HTR-8/SVneo (cell line): ENCODE measurements around the gene CLDN25.

ENCODE experiments used
- DNase-seq: peaks from one replicate; pipeline ENCODE4 v3.0.0; 2011; ENCODE audit warnings: low spot score, mixed read lengths; ENCODE audit not compliant: insufficient read length
- FAIRE-seq: peaks from 2 replicates; lab custom pipeline; 2011; peaks lifted over from hg19 to GRCh38; lab: Jason Lieb, UNC

The CLDN25 gene

DNA sequence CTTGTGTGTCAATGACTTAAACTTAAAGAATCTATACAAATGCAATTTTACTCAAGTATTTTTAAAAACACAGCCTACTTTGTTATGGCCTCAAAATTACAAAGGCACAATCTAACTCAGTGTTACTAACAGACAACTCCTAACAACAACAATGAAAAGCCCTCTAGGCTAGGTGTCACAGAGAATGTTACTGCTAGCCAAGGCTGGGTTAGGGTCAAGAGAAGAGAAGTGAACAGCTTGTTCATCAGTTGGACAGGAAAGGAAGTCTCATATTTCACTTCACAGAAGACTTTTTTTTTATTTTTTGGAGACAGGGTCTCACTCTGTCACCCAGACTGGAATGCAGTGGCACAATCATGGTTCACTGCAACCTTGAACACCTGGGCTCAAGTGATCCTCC, 26.0 kb downstream of the CLDN25 start:
- DNase-seq (no peak), FAIRE-seq (no peak)

GRCh38 chr11:113806406-113806805, 26.8 kb downstream of the CLDN25 start:
- FAIRE-seq: no peak
- peak; percentile 28 for DNase-seq

GRCh38 chr11:113808931-113809330, 29.3 kb downstream of the CLDN25 start:
- DNase-seq: no peak
- no peak for FAIRE-seq

GRCh38 chr11:113814181-113814580, 34.6 kb downstream of the CLDN25 start:
- DNase-seq: no peak
- FAIRE-seq: no peak

- DNase-seq (no peak), FAIRE-seq (no peak)
Observed at GRCh38 chr11:113817162-113817561, 37.6 kb downstream of the CLDN25 start.

GRCh38 chr11:113817626-113818025, 38.0 kb downstream of the CLDN25 start:
- DNase-seq (no peak), FAIRE-seq (no peak)

- no peak for FAIRE-seq
- DNase-seq: no peak
Observed at GRCh38 chr11:113818426-113818825, 38.8 kb downstream of the CLDN25 start.

- no peak for FAIRE-seq
- DNase-seq: no peak
Observed at GRCh38 chr11:113827477-113827876, 47.9 kb downstream of the CLDN25 start.

DNA sequence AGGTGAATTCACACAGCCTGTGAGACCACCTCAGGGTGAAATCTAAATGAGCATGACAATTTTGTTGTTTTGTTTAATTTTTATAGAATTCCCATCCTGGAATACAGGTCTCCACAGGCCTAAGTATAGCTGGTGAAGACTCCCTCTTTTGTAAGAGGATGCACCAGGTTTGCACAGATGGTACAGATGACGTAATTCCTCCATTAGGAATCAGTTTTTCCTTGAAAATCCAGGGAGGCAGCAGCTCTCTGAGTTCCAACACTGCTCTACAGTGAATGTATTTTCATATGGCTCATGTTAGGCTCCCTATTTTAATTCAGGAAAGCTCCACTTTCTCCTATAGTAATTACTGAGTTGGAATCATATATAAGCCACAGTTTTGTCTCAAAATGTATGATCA, 48.6 kb downstream of the CLDN25 start:
- no peak for FAIRE-seq
- no peak for DNase-seq

DNA sequence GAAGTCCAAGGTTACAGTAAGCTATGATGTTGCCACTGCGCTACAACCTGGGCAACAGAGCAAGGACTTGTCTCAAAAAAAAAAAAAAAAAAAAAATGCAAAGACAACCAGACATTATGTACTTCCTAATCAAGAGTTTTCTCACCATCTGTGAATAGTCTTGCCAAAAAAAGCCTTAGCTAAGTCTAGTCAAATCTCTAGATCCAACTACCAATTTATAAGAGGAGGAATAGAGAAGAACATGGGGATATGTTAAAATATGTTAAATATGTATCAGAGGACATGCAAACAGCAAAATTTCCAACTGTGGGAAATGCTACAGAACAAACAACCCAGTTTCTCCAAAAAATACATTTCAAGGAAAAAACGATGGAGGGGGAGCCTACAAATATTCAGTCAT, 50.2 kb downstream of the CLDN25 start:
- no peak for DNase-seq
- FAIRE-seq: no peak
